ENCODE measurements around the gene DCAF6. TPM values are rescaled to one million over a fixed set of nuclear protein-coding genes. Genes with fewer than 3 reads are reported as not detected.

Gene DCAF6
- total RNA-seq, 1 experiment from 2014 or later, result 84.6 TPM

GRCh38 chr1:168009322-168009721 lies 72.8 kb downstream of the DCAF6 start:
- DNase-seq, result no peak
- no peak overlapping the region for H2AFZ ChIP-seq (ENCODE audit: low read length)
- no peaks in the 10 kb centered on the region for H4K20me1 ChIP-seq (ENCODE audit: insufficient read depth, low read depth, low read length)
- peaks cover 3% of the 10 kb centered on the region; the same call in 1 of the 2 replicates for H3K4me1 ChIP-seq (ENCODE audit: low read length)
- H3K9me3 ChIP-seq (ENCODE audit: low read length), result no peaks in the 10 kb centered on the region
- peaks cover 30% of the 10 kb centered on the region for H3K79me2 ChIP-seq (ENCODE audit: low read length)
- H3K27ac ChIP-seq (ENCODE audit: low read length), result no peak overlapping the region
- peaks cover 43% of the 10 kb centered on the region for H3K36me3 ChIP-seq (ENCODE audit: insufficient read depth, low read length)
- H3K27me3 ChIP-seq (ENCODE audit: low read length), result no peaks in the 10 kb centered on the region
- H3K4me3 ChIP-seq (ENCODE audit: low read length), result no peak overlapping the region
- no peak overlapping the region for H3K9ac ChIP-seq (ENCODE audit: low read length)
- H3K4me2 ChIP-seq (ENCODE audit: low read depth, low read length, poor library complexity, severe bottlenecking), result no peak overlapping the region
- H3K9me2 ChIP-seq (replicated peaks; ENCODE audit: insufficient read depth, low read length), result no peaks in the 10 kb centered on the region

- H3K4me3 ChIP-seq (ENCODE audit: low read length), result no peak overlapping the region
- no peaks in the 10 kb centered on the region for H3K4me1 ChIP-seq (ENCODE audit: low read length)
- H3K36me3 ChIP-seq (ENCODE audit: insufficient read depth, low read length), result peaks cover 33% of the 10 kb centered on the region
- H3K9ac ChIP-seq (ENCODE audit: low read length), result no peak overlapping the region
- H2AFZ ChIP-seq (ENCODE audit: low read length), result no peak overlapping the region
- no peaks in the 10 kb centered on the region for H4K20me1 ChIP-seq (ENCODE audit: insufficient read depth, low read depth, low read length)
- H3K27ac ChIP-seq (ENCODE audit: low read length), result no peak overlapping the region
- no peak for DNase-seq
- peaks cover 20% of the 10 kb centered on the region for H3K79me2 ChIP-seq (ENCODE audit: low read length)
- H3K9me3 ChIP-seq (ENCODE audit: low read length), result no peaks in the 10 kb centered on the region
- no peaks in the 10 kb centered on the region for H3K9me2 ChIP-seq (replicated peaks; ENCODE audit: insufficient read depth, low read length)
- no peak overlapping the region for H3K4me2 ChIP-seq (ENCODE audit: low read depth, low read length, poor library complexity, severe bottlenecking)
- H3K27me3 ChIP-seq (ENCODE audit: low read length), result no peaks in the 10 kb centered on the region
Observed at GRCh38 chr1:168019407-168019806, 82.9 kb downstream of the DCAF6 start.

GRCh38 chr1:168031198-168031597 lies 94.7 kb downstream of the DCAF6 start:
- Histone ChIP-seq H3K9me3 (ENCODE audit: low read length) (no peaks in the 10 kb centered on the region), H3K79me2 (ENCODE audit: low read length) (peaks cover 9% of the 10 kb centered on the region; the same call in 1 of the 2 replicates), H3K4me1 (ENCODE audit: low read length) (peaks cover 20% of the 10 kb centered on the region), H3K4me2 (ENCODE audit: low read depth, low read length, poor library complexity, severe bottlenecking) (no peak overlapping the region), H3K4me3 (ENCODE audit: low read length) (no peak overlapping the region), H3K9ac (ENCODE audit: low read length) (no peak overlapping the region), H3K27ac (ENCODE audit: low read length) (peak overlapping the region; percentile 13; the same call in 1 of the 2 replicates), H4K20me1 (ENCODE audit: insufficient read depth, low read depth, low read length) (no peaks in the 10 kb centered on the region), H3K9me2 (replicated peaks; ENCODE audit: insufficient read depth, low read length) (no peaks in the 10 kb centered on the region), H3K36me3 (ENCODE audit: insufficient read depth, low read length) (peaks cover 14% of the 10 kb centered on the region; the same call in 1 of the 2 replicates), H3K27me3 (ENCODE audit: low read length) (no peaks in the 10 kb centered on the region), H2AFZ (ENCODE audit: low read length) (no peak overlapping the region)
- DNase-seq, result no peak

GRCh38 chr1:168031627-168032026 lies 95.1 kb downstream of the DCAF6 start:
- no peaks in the 10 kb centered on the region for H3K27me3 ChIP-seq (ENCODE audit: low read length)
- no peak overlapping the region for H2AFZ ChIP-seq (ENCODE audit: low read length)
- peaks cover 9% of the 10 kb centered on the region; the same call in 1 of the 2 replicates for H3K79me2 ChIP-seq (ENCODE audit: low read length)
- no peaks in the 10 kb centered on the region for H3K9me3 ChIP-seq (ENCODE audit: low read length)
- peaks cover 20% of the 10 kb centered on the region for H3K4me1 ChIP-seq (ENCODE audit: low read length)
- no peak overlapping the region for H3K9ac ChIP-seq (ENCODE audit: low read length)
- H3K4me3 ChIP-seq (ENCODE audit: low read length), result no peak overlapping the region
- H3K9me2 ChIP-seq (replicated peaks; ENCODE audit: insufficient read depth, low read length), result no peaks in the 10 kb centered on the region
- DNase-seq, result no peak
- no peaks in the 10 kb centered on the region for H4K20me1 ChIP-seq (ENCODE audit: insufficient read depth, low read depth, low read length)
- peak overlapping the region; percentile 7 for H3K4me2 ChIP-seq (ENCODE audit: low read depth, low read length, poor library complexity, severe bottlenecking)
- peaks cover 9% of the 10 kb centered on the region; the same call in 1 of the 2 replicates for H3K36me3 ChIP-seq (ENCODE audit: insufficient read depth, low read length)
- H3K27ac ChIP-seq (ENCODE audit: low read length), result peak overlapping the region; percentile 13

GRCh38 chr1:168032029-168032428 lies 95.5 kb downstream of the DCAF6 start:
- H4K20me1 ChIP-seq (ENCODE audit: insufficient read depth, low read depth, low read length), result no peaks in the 10 kb centered on the region
- H2AFZ ChIP-seq (ENCODE audit: low read length), result no peak overlapping the region
- peak overlapping the region; percentile 7 for H3K4me2 ChIP-seq (ENCODE audit: low read depth, low read length, poor library complexity, severe bottlenecking)
- H3K36me3 ChIP-seq (ENCODE audit: insufficient read depth, low read length), result peaks cover 9% of the 10 kb centered on the region; the same call in 1 of the 2 replicates
- H3K4me3 ChIP-seq (ENCODE audit: low read length), result no peak overlapping the region
- no peak overlapping the region for H3K9ac ChIP-seq (ENCODE audit: low read length)
- peak overlapping the region; percentile 13 for H3K27ac ChIP-seq (ENCODE audit: low read length)
- H3K9me2 ChIP-seq (replicated peaks; ENCODE audit: insufficient read depth, low read length), result no peaks in the 10 kb centered on the region
- H3K9me3 ChIP-seq (ENCODE audit: low read length), result no peaks in the 10 kb centered on the region
- peaks cover 9% of the 10 kb centered on the region; the same call in 1 of the 2 replicates for H3K79me2 ChIP-seq (ENCODE audit: low read length)
- peak; percentile 64 for DNase-seq
- H3K4me1 ChIP-seq (ENCODE audit: low read length), result peaks cover 20% of the 10 kb centered on the region
- no peaks in the 10 kb centered on the region for H3K27me3 ChIP-seq (ENCODE audit: low read length)

GRCh38 chr1:168035345-168035744 lies 98.9 kb downstream of the DCAF6 start:
- no peaks in the 10 kb centered on the region for H3K27me3 ChIP-seq (ENCODE audit: low read length)
- H4K20me1 ChIP-seq (ENCODE audit: insufficient read depth, low read depth, low read length), result no peaks in the 10 kb centered on the region
- no peak overlapping the region for H3K27ac ChIP-seq (ENCODE audit: low read length)
- H3K79me2 ChIP-seq (ENCODE audit: low read length), result 0 out of 2 replicates have a peak, but pooled peaks cover 9% of the 10 kb centered on the region
- no peak overlapping the region for H2AFZ ChIP-seq (ENCODE audit: low read length)
- H3K4me2 ChIP-seq (ENCODE audit: low read depth, low read length, poor library complexity, severe bottlenecking), result no peak overlapping the region
- peaks cover 20% of the 10 kb centered on the region for H3K4me1 ChIP-seq (ENCODE audit: low read length)
- H3K36me3 ChIP-seq (ENCODE audit: insufficient read depth, low read length), result peaks cover 2% of the 10 kb centered on the region; the same call in 1 of the 2 replicates
- H3K9me2 ChIP-seq (replicated peaks; ENCODE audit: insufficient read depth, low read length), result no peaks in the 10 kb centered on the region
- no peak overlapping the region for H3K4me3 ChIP-seq (ENCODE audit: low read length)
- no peak overlapping the region for H3K9ac ChIP-seq (ENCODE audit: low read length)
- no peaks in the 10 kb centered on the region for H3K9me3 ChIP-seq (ENCODE audit: low read length)
- DNase-seq, result no peak

DNA sequence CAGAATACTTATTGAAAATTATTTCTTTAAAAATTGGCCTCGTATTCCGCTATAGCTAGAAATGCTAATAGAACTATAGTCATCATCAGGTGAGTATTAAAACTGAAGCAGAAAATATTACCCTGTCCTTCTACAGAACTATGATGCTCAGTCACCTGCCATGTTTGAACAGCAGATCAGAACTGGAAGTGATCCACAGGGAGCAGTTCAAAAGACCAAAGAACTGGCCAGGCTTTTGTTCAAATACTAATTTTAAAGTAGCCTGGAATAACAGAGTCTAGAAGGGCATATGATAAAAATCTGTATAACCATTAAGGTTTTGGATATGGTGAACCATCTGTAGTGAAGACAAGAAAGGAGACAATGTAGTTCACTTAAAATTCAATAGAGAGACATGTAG lies 105.9 kb downstream of the DCAF6 start:
- Histone ChIP-seq H2AFZ (ENCODE audit: low read length) (no peak overlapping the region), H3K9ac (ENCODE audit: low read length) (no peak overlapping the region), H3K27ac (ENCODE audit: low read length) (no peak overlapping the region), H3K79me2 (ENCODE audit: low read length) (0 out of 2 replicates have a peak, but pooled peaks cover 4% of the 10 kb centered on the region), H3K4me1 (ENCODE audit: low read length) (no peaks in the 10 kb centered on the region), H3K9me3 (ENCODE audit: low read length) (no peaks in the 10 kb centered on the region), H4K20me1 (ENCODE audit: insufficient read depth, low read depth, low read length) (no peaks in the 10 kb centered on the region), H3K36me3 (ENCODE audit: insufficient read depth, low read length) (peaks cover 32% of the 10 kb centered on the region), H3K4me3 (ENCODE audit: low read length) (no peak overlapping the region), H3K4me2 (ENCODE audit: low read depth, low read length, poor library complexity, severe bottlenecking) (no peak overlapping the region), H3K27me3 (ENCODE audit: low read length) (no peaks in the 10 kb centered on the region), H3K9me2 (replicated peaks; ENCODE audit: insufficient read depth, low read length) (no peaks in the 10 kb centered on the region)
- no peak for DNase-seq

GRCh38 chr1:168045311-168045710 lies 108.8 kb downstream of the DCAF6 start:
- Histone ChIP-seq H2AFZ (ENCODE audit: low read length) (no peak overlapping the region), H3K9me3 (ENCODE audit: low read length) (no peaks in the 10 kb centered on the region), H3K9ac (ENCODE audit: low read length) (no peak overlapping the region), H3K4me1 (ENCODE audit: low read length) (no peaks in the 10 kb centered on the region), H3K79me2 (ENCODE audit: low read length) (peaks cover 5% of the 10 kb centered on the region; the same call in 1 of the 2 replicates), H3K4me3 (ENCODE audit: low read length) (no peak overlapping the region), H3K9me2 (replicated peaks; ENCODE audit: insufficient read depth, low read length) (no peaks in the 10 kb centered on the region), H3K27me3 (ENCODE audit: low read length) (no peaks in the 10 kb centered on the region), H3K36me3 (ENCODE audit: insufficient read depth, low read length) (peaks cover 41% of the 10 kb centered on the region), H4K20me1 (ENCODE audit: insufficient read depth, low read depth, low read length) (no peaks in the 10 kb centered on the region), H3K27ac (ENCODE audit: low read length) (no peak overlapping the region), H3K4me2 (ENCODE audit: low read depth, low read length, poor library complexity, severe bottlenecking) (no peak overlapping the region)
- DNase-seq, result no peak
